CD4-positive, alpha-beta T cell treated with Interleukin-21 for 1 hour (primary cell): ENCODE measurements around the gene TNRC6B.
"Not testable (repeated sequence)": the region's sequence is repeated elsewhere in the genome, so short reads cannot be mapped to it uniquely, and the experiment has no call there.

ENCODE experiments used
- DNase-seq: peaks from one replicate; pipeline ENCODE4 v3.0.0-alpha.2; 2020

TNRC6B gene, protein sequence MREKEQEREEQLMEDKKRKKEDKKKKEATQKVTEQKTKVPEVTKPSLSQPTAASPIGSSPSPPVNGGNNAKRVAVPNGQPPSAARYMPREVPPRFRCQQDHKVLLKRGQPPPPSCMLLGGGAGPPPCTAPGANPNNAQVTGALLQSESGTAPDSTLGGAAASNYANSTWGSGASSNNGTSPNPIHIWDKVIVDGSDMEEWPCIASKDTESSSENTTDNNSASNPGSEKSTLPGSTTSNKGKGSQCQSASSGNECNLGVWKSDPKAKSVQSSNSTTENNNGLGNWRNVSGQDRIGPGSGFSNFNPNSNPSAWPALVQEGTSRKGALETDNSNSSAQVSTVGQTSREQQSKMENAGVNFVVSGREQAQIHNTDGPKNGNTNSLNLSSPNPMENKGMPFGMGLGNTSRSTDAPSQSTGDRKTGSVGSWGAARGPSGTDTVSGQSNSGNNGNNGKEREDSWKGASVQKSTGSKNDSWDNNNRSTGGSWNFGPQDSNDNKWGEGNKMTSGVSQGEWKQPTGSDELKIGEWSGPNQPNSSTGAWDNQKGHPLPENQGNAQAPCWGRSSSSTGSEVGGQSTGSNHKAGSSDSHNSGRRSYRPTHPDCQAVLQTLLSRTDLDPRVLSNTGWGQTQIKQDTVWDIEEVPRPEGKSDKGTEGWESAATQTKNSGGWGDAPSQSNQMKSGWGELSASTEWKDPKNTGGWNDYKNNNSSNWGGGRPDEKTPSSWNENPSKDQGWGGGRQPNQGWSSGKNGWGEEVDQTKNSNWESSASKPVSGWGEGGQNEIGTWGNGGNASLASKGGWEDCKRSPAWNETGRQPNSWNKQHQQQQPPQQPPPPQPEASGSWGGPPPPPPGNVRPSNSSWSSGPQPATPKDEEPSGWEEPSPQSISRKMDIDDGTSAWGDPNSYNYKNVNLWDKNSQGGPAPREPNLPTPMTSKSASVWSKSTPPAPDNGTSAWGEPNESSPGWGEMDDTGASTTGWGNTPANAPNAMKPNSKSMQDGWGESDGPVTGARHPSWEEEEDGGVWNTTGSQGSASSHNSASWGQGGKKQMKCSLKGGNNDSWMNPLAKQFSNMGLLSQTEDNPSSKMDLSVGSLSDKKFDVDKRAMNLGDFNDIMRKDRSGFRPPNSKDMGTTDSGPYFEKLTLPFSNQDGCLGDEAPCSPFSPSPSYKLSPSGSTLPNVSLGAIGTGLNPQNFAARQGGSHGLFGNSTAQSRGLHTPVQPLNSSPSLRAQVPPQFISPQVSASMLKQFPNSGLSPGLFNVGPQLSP (N-terminal part only)

DNA sequence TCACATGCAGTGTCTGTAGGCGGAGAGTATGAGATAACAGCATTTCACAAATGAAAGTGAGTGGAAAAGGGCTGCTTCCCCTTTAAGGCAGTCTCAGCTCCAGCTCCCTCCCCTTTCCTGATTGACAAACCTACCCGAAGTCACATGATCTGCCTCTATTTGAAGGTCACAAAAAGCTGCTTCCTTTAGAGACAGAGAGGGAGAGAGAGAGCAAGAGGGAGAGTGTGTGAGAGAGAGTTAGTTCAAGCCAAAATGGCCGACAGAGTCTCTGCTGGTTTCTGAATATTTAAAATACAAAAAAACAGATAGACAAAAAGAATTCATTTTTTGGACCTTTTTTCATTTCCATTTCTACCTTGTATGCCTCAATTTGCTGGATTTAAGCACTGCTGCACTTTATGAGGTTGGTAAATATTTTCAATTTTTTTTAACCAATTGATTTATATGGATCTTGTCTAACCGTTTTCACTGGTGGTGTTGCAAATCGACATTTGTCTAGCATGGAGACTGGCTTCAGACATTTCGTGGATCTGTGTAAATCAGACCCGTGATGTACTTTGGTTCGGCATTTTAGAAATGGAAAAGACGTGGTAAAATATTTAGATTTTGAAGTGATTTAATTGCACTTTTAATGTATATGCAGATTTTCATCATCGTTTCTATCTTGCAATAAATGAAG lies at the start of gene TNRC6B:
Gene TNRC6B, plus strand, starts transcription at position 188 of the 679 bp plus-strand sequence. Its CDS starts 211 bp downstream, at position 399.
- DNase-seq = peak; percentile 94

DNA sequence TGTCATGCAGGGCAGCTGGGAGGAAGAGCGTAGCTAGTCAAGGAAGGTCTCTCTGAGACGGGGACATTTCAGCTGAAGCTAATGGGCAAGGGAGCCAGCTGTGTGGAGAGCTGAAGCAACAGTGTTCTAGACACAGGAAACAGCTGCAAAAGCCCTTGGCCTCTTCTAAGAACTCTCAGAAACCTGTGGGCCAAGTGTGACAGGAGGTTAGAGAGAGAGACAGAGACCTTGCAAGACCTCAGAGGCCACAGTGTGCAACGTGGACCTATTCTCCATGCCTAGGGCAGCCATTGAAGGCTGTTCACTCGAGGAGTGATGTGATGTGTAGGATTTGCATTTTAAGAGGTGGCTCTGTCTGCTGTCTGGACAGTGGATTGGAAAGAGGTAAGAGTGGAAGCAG lies 48.7 kb upstream of the TNRC6B start:
- DNase-seq = peak; percentile 29

DNA sequence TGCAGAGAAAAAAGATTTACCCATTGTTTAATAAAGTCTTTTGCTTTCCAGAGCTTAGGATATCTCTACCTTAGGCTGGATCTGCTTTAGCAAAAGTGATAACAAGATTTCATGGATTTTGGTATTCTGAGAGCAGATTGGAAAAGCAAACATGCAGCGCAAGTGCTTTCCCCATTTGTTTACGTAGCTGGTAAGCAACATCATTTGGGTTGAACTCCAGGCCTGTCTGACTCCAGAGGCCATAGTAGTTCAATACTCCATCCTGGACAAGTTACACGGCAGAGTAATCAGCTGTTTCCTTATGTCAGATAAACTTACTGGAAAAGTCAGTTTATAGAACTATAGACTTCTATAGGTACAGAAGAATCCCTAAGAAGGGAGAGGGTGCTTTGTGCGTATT lies 40.6 kb upstream of the TNRC6B start:
- DNase-seq = no peak

DNA sequence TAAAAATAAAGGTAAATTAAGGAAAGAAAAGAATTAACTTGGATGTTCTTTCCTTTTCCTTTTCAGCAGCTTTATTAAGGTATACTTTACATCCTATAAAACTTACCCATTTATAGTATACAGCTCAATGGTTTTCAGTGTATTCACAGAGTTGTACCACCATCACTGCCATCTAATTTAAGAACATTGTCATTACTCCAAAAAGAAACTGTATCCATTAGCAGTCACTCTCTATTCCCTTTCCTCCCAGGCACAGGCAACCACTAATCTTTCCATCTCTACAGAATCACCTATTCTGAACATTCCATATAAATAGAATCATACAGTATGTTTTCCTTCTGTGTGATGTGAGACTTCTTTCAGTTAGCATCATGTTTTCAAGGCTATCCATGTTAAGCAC lies 38.9 kb upstream of the TNRC6B start:
- no peak for DNase-seq

DNA sequence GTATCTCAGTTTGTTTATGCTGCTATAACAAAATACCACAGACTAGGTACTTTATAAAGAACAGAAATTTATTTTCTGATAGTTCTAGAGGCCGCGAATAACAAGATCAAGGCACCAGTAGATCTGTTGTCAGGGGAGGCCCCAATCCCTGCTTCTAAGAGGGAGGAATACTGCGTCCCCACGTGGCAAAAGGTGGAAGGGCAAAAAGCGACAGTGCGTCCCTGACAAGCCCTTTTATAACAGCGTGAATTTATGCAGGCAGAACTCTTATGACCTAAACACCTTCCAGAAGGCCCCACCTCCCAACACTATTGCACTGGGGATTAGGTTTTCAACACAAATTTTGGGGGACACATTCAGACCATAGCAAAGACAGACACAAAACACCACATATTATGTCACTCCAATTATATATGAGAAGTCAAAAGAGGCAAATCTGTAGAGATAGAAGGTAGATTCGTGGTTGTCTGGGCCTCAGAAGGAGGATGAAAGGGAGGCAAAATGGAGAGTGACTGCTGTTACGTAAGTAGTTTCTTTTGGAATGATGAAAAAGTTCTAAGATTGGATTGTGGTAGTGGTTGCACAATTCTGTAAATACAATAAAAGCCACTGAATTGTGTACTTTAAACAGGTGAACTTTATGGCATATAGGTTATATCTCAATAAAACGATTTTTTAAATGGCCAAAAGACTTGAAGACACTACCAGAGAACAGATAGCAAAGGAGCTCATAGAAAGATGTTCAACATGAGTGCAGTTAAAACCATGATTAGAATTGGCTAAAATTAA lies 30.1 kb upstream of the TNRC6B start:
- no peak for DNase-seq

DNA sequence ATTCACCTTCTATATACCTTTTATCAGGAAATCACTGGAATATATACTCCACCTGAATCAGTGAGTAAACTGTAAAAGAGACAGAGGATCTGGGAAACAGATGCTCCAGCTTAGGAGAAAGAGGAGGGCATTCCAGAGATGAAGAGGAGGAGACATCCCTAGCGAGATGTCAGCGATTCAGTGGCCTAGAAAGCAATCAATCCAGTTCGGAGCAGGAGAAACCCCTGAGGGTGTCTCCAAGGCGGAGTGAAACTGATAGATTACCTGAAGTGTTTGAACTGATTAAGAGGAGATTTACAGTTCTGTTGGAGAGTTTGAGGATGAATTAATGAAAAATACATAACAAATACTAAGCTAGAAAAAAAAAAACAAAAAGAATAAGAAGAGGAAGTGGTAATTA lies 24.5 kb upstream of the TNRC6B start:
- DNase-seq = no peak

DNA sequence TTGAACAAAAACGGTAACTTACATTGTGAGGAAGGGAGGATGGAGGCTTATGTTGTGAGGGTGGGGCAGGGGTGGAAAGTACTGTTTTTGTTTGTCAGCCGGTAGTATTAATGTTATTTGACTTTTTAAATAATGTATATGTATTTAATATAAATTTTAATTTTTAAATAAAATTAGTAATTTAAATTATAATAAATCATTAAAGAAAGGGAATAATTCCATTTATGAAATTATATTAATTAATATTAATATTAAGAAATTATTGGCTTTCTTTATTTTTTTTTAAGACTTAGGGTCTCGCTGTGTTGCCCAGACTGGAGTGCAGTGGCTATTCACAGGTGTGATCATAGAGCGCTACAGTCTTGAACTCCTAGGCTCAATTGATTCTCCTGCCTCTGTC lies 24.0 kb upstream of the TNRC6B start:
- DNase-seq = no peak

DNA sequence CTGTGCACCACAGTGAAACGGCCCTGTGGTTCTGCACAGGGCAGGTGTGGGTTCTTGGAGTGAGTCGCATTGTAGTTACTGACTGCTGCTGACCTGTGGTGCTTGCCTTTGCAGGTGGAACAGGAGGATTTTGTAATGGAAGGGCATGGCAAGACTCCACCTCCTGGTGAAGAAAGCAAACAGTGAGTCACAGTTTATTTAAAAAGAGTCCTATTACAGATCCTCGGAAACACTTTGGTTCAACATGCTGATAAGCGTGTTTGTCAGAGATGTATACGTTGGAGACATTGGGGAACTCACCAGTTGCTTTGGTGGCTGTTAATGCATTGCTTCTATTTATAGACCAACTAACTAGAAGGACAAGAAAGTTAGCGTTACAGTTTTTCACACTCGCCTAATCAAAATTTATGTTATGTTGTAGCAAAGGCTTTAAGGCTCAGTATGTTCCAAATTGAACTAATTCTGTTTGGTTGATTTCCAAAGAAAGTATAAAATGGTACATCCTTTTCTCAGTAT lies 21.7 kb upstream of the TNRC6B start:
- no peak for DNase-seq

DNA sequence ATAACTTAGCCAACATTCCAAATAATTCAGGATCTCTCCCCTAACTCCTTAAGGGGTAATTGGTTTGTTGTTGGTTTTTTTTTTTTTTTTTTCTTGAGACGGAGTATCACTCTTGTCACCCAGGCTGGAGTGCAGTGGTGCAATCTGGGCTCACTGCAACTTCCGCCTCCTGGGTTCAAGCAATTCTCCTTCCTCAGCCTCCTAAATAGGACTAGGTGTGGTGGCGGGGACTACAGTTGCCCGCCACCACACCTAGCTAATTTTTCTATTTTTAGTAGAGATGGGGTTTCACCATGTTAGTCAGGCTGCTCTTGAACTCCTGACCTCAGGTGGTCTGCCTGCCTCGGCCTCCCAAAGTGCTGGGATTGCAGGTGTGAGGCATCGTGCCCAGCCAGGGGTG lies 21.0 kb upstream of the TNRC6B start:
- not testable (repeated sequence) for DNase-seq

DNA sequence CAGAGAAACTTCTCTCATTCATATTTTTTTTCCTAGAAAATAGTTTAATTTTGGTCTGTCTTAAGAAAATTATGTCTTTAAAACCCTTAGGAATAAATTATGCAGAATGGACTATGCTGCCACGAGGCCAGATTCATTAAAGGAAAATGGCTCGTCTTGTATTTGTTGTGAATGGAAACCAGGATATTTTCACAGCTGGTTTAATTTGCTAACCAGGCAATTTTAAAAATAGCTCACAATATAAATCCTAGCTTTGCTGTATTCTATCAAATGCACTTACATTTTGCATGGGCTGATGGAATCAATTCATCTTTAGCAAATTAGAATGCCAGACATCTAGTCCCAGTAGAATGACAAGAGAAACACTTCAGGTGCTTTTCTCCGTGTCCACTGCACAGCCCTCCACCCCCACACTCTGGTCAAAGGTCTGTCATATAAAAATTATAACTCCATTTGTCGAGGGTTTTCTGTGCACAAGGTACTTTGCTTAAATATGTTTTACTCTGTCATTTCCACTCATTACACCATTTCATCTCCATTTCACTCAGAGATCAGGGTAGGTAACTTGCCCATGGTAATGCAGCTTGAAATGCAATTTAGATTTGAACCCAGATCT lies 20.3 kb upstream of the TNRC6B start:
- no peak for DNase-seq

DNA sequence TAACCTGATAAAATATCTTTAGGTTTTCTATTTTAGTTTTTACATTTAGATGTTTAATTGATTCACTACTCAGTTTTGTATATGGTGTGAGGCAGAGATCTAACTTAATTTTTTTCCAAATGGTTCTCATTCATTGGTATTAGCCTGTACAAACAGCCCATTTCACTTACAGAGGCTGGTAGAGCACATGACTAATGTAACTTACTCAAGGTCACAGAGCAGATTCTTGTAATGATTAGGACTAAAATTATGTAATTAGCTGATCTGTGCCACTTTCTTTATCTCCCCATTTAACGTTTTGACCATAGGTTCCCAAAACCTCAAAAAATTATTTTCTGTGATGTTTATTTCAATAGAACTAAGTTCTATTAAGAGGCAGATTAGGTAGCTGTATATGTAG lies 16.5 kb upstream of the TNRC6B start:
- DNase-seq = no peak

DNA sequence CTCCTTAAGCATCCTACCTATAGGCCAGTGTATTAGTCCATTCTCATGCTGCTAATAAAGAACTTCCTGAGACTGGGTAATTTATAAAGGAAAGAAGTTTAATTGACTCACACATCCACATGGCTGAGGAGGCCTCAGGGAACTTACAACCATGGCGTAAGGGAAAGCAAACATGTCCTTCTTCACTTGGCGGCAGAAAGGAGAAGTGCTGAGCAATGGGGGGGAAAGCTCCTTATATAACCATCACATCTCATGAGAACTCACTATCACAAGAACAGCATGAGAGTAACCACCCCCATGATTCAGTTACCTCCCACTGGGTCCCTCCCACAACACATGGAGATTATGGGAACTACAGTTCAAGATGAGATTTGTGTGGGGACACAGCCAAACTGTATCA lies 12.2 kb upstream of the TNRC6B start:
- DNase-seq = not testable (repeated sequence)

DNA sequence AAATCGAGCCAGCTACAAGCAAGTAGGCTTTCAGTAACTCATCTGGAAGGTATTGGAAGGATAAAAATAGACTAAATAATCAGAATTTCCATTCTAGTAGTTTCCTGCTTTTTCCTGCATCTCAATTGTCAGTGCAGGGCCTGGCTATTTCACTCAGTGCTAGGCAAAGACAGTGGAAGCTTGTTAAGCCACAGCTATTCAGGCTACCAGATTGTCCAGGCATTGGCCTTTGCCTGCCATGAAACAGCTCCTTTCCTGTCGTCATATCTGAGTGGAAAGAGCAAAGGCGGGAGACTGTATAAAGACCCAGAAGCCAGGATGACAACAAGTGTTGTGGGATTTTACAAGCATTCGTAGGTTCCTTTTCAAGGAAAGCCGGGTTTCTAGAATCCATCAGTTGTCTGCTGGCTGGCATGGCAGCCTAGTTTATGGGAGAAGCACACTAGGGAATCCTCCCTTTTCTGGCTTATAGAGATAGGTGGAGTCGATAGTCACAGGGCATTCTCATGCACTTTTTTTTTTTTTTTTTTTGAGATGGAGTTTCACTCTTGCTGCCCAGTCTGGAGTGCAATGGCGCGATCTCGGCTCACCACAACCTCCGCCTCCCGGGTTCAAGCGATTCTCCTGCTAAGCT lies 2.0 kb upstream of the TNRC6B start:
- DNase-seq = no peak

DNA sequence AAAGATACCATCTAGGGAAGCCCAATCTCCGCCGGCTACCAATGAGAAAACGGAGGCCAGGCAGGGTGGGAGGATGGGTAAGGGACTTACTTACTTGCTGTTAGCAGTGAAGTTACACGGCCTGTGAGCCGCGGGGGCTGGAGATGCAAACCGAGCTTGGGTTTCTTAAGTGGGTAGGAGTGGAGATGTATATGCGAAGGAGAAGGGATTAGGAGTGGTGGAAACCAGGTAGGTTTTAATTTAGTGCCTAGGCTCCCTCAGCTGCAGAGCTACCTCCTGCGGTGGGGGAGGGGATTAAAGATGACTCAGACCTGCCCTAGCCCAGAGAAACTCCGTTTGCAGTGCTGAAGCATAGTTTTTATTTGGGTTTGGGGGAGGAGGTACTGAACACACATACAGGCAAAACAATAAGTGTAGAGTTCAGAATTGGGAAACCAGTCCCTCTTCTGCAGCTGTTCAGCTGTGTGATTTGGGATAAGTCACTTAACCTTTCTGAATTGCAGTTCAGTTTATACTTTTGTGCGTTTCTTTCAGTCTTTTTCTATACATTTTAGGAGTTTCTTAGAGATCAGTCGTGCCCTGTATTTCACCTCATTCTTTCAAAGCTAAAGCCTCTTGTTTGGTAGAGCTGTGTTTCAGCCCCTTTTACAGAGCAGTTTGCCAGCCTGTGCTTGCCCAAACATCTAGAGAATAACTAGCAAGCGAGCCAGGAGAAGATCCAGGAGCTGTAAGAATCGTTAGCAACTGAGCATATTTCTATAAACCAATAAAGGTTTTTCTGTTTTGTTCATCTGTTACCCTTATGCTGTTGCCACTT lies 596 bp upstream of the TNRC6B start:
- DNase-seq = peak; percentile 74

DNA sequence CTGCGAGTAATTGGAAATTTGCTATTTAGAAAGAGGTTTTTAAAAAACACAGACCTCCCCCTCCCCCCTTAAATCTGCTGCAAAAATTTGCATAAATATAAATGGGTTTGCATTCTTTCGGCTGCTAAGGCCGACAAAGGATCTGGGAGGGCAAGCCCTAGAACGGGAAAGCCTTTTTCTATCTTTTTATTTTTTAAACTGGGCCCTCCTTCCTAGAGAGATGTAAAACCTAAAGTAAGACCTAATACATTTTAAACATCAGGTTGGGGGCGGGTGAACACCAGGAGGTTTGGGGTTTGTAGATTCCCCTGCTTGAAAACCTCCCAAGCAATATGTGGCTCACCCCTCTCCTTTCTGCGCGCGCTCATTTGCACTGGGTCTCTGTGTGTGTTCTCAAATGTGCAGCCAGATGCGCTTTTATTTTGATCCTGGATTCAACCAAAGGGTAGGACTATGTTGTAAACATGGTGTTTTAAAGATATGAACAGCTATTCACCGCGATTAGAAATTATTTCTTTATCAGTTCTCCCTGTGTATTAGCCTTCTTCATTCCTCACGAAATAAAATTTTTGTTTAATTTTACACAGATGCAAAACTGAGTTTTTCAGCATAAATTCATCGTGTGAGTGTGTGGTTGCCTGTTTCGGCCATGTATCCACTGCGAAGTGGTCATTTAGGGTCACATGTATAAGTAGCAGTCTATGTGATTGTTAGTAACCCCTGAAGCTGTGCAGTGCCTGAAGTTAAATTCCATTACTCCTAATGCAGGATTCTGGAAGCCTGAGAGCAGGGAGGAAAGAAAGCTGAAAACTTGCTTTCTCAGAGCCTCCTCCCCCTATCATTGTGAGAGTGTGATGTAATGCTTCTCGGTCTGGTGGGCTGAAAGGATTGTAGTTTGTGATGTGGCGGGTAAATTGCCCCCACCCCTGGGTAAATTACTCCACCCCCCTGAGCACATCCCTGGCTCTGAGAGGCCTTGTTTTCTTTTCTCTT lies 988 bp downstream of the TNRC6B start:
- peak; percentile 43 for DNase-seq

DNA sequence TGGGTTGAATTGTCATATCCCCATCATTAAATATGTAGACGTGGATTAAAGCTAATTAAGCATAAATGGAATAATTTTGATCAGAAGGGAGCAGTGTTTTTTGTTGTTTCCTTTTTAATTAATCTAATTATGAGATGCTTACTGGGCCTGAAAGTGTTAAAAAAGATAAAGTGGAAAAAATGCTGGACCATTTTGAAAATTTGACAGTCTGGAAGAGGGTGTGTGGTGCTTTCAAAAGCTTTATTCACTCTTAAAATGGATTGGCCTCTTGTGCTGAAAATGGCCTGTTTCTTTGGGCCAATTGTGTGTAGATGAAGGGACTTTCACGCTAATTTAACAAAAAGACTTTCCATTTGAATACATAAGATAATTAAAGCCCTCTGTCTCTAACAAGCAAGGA lies 1.8 kb downstream of the TNRC6B start:
- DNase-seq = no peak

DNA sequence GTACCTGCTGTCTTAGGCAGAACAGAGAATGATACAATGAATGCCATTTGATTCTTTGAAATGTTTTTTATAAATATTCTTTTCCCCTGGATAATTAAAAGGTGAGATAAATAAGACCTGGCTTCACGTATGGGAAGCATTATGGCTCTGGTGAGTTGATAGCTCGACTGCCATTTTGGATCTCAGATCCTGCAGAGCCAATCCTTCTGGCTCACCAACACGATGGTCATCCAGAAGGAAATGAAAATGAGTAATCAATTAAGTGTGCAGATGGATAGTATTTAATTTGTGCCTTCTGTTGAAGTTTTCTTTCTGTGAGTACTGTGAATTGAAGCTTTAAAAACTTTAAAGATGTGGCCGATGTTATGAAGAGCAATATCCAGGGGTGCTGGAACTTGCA lies 2.7 kb downstream of the TNRC6B start:
- DNase-seq = no peak

DNA sequence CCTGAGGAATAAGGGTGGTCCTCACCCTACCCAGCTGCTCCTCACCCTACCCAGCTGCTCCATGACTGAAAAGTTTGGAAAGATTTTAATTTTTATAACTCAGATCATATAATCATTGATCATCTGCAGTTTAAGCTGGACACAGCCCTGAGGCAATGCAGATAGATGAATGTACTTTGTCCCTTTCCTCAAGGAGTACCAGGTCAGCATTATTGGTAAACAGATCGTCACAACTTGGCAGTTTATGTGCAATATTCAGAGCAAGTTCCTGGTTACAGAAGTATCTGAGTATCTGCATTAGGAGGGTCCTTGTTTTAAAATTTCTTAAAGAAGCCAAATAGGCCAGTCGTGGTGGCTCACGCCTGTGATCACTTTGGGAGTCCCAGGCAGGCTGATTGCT lies 3.6 kb downstream of the TNRC6B start:
- DNase-seq = no peak
